ENCODE results near the gene WWOX. TPM values are rescaled to one million over a fixed set of nuclear protein-coding genes. Genes with fewer than 3 reads are reported as not detected.
A peak's percentile ranks its signal among the peaks of the same experiment; 100 is the strongest.
"Not testable (repeated sequence)": the region's sequence is repeated elsewhere in the genome, so short reads cannot be mapped to it uniquely, and the experiment has no call there.

Gene WWOX
- total RNA-seq, 1 donor from 2014 or later: 9.5 TPM

- no peak for DNase-seq (ENCODE audit: low read depth in 2 of 2)
Measured at GRCh38 chr16:78499399-78499798, 399.9 kb downstream of the WWOX start.

DNA sequence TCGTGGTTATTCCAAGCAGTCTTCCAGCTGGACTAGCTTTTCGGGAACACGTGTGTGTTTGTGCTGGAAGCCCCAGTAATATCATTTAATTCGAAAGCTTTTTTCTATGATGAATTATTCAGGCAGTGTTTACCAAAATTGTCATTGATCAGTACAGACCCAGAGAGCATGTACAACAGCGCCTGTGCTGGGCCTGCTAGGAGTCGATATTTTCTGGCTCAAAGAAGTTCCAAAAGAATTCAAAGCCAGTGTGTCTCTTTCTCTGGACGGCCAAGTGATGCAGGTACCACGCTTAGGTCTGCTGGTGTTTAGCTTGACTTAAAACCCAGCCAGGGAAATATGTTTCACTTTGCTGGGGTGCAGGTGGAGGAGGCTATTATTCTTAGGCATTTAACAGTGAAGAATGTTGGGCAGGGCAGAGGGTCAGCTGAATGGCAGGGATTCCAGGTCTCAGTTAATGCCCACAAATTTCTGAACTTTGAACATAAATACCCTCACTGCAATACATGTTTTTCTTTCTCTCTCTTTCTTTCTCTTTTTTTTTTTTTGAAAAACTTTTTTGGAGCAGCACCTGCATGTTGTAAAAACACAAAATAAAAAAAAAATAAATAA, 401.3 kb downstream of the WWOX start:
- DNase-seq (ENCODE audit: low read depth in 2 of 2): no peak

- no peak for DNase-seq (ENCODE audit: low read depth in 2 of 2)
Measured at GRCh38 chr16:78501744-78502143, 402.3 kb downstream of the WWOX start.

DNA sequence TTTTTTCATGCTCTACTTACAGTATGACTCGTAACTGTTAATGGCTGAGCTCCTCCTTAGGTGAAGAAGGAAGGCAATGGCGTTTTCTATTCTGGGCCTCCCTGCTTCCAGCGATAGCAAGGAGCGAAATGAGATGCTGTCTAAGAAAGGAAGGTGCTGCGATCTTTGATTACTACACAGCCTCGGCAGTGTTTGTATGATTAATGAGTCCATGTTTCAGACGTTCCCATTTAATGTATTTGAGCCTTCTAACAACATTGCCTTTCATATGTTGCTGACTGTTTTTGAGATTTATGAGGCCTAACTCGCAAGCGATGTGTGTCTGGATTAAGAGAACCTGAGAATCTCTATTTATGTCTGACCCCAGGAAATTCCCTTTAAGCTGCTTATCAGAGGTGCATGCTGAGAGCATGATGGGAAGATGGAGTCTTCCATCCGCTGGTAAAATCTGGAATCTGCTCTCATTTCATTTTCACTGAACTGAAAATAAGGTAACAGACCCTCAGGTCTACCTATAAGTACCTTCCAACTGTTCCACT, 403.4 kb downstream of the WWOX start:
- no peak for DNase-seq (ENCODE audit: low read depth in 2 of 2)

DNA sequence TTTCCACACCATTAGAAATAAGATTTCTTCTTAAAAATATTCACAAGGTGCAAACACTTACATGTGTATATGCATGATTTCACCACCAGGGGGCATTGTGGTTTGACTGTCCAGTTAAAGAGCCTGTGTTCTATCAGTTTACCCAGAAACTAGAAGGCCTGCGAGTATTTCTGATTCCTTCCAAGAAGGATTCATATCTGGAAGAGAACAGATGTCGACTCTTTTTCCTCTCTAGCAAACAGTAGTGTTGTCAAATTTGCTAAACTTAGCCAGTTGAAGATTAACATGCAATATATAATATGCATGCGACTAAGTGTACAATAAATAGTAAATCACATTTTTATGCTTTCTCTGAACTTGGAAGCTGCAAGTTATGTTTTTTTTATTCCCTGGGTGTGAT, 404.1 kb downstream of the WWOX start:
- DNase-seq (ENCODE audit: low read depth in 2 of 2): peak; percentile 56 to 64

DNA sequence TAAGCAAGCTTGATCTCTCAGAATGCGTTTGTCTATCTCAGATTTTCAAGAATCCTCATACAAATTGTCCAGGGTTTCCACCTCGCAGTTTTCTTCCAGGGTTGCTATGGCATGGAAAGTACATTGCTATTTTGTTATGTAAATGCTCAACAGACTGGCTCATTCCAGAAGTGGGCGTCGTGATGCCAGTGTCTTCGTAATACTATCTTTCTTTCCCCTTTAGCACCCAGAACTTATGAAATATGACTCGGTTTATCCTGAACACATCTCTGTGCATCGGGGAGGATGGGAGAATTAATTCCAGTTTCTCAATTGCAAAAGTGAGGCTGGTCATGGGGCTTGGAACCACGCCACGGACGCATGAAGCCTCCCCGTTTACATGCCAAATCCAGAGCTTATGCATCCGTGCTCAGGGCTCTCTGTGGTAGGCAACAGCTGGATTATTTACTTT, 405.0 kb downstream of the WWOX start:
- DNase-seq (ENCODE audit: low read depth in 2 of 2): no peak

DNA sequence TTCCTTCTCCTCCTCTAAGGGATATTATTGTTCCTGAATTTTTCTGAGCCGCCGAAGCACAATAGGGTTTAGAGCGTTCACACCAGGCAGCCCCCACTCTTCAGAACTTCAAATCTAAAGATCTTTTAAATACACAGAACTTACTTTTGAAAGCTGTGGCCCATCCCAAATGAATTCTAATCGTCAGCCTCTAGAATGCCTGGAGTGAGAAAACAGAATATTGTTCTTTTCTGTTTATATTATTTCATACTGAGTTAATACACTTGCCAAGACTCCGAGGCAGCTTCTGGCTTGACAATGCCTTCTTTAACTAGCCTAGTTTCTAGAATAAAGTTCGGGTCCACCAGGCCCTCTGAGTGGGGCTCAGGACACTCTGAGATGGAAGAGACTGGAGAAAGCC, 405.6 kb downstream of the WWOX start:
- DNase-seq (ENCODE audit: low read depth in 2 of 2): no peak

GRCh38 chr16:78505544-78506366, 406.3 kb downstream of the WWOX start:
- no peak for DNase-seq (ENCODE audit: low read depth in 2 of 2)

DNA sequence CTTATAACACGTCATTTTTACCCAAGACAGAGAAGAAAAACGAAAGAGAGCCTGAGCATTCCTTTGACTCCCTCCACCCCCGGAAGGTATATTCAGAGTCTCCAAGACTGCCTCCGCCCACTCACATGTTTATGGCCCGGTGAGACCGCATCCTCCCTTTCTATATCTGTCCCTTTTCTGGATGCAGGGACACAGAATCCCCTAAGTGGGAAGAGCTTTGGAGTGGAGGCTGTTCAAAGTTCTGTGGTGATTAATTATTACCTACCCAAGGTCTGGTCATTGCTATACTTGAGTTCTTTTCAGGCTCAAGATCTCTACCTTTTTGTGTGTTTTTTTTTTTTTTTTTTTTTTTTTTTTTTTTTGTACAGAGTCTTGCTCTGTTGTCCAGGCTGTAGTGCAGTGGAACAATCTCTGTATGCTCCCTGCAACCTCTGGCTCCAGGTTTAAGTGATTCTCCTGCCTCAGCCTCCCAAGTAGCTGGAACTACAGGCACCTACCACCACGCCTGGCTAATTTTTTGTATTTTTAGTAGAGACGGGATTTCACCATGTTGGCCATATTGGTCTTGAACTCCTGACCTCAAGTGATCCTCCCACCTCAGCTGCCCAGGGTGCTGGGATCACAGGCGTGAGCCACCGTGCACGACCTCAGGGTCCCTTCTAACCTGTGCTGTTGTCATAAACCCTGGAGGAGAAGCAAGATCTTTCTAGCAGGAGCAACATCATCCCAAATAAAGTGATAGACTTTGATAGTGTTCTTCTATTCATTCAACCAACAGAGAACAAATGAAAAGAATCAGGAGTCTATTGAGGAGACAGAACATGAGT, 407.1 kb downstream of the WWOX start:
- DNase-seq (ENCODE audit: low read depth in 2 of 2): no peak

DNA sequence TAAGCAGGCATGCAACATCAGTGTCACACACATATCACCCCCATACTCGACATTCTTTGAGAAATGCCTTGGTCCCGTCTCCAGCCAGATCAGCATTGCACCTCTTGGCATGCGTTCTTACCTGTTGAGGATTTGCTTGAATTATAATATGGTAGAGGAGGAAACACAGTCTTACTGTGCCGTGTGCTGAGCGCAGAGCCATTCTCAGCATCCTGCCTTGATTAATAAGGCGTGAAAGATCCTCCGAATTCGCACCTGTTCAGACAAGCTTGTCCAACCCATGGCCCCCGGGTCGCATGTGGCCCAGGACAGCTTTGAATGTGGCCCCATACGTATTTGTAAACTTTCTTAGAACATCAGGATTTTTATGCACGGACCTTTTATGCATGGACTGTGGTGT, 408.1 kb downstream of the WWOX start:
- no peak for DNase-seq (ENCODE audit: low read depth in 2 of 2)

DNA sequence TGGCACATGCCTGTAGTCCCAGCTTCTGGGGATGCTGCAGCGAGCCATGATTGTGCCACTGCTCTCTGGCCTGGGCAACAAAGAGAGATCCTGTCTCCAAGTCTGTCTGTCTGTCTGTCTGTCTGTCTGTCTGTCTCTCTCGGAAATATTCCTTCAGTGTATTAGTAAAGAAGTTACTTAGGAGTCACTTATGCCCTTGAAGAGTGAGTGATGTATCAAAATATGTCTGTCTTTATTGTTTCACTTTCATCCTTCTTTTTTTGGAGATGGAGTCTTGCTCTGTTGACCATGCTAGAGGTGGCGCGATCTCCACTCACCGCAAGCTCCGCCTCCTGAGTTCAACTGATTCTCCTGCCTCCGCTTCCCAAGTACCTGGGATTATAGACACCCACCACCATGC, 410.5 kb downstream of the WWOX start:
- no peak for DNase-seq (ENCODE audit: low read depth in 2 of 2)

DNA sequence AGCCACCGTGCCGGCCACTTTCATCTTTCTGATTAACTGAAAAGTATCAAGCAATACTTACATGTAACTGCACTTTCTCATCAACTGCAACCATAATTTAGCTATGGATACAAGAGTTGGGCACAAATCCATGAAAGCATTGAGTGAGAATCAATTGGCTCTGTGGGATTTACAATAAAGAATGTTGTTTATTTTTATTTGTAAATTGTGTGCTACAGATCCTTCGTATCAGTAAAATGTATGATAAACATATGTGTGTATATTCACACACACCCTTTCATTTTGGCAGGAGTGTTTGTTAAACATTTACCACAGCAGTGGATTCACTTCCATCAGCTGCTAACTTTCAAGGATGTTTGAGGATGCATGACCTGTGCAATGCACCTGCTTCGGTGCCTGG, 411.0 kb downstream of the WWOX start:
- no peak for DNase-seq (ENCODE audit: low read depth in 2 of 2)

DNA sequence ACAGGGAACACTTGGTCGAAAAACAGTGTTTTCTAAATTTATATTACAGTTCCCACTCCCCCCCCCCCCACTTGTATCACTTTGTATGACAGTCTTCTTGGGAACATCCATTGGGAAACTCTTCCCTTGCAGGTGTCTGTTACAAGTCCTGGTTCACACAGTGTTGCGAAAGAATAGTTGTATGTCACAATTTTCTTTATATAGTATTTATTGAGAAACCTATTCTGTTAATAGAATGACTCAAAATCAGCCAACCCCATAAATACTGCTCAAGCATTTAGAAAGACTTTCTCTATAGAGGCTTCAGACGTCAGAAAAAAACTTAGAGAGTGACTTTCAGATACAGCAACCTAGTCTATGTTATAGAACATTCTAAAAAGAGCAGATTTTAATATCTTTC, 414.4 kb downstream of the WWOX start:
- no peak for DNase-seq (ENCODE audit: low read depth in 2 of 2)

- not testable (repeated sequence) for DNase-seq (ENCODE audit: low read depth in 2 of 2)
Measured at GRCh38 chr16:78514888-78515287, 415.4 kb downstream of the WWOX start.

DNA sequence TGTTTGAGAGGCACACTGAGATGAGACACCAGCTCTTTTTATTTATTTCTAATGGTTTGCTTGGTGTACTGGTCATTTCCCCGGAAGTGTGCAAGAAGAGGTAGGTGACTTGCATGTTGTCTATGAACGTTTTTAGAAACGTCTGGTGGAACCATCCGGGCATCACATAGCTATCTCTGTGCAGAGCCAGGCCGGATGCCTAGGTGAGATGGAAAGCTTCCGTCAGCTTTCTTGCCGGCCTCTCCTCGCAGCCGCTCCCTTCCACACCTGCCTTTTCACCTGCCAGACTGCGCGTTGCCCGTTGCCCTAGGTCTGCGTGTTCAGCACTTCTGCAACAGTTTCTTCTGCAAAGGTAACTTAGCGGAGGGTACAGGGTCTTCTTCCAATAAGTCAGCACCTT, 416.0 kb downstream of the WWOX start:
- no peak for DNase-seq (ENCODE audit: low read depth in 2 of 2)

DNA sequence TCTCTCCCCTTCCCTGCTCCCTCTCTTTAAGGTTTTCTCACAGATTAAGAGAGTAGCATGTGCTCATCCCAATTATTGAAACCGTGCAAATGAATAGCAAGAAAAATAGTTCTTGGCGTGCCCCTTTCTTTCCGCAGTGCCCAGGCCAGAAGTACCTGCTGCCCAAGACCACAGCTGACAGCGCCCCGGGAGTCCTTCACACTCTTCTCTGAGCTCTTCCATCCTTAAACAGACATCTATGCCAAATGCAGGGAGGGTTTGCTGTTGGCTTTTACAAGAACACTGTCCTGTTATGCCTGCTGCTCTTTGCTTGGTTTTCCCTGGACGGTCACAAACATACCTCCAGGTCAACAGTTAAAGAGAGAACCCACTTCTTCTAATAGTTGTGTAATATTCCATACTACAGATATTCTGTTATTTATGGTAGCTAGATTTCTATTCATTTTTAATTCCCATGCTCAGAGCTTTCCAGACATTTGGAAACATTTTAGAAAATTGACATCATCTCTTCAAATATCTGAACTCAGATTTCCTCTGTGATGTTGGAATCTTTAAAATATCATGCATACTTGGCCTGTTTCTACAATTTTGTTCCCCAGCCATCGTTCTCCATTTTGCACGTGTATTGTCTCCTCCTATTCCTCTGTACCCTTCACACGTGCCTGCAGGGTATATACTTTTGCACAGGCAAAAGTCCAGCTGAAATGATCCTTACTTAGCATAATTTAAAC, 416.7 kb downstream of the WWOX start:
- DNase-seq (ENCODE audit: low read depth in 2 of 2): no peak

- no peak for DNase-seq (ENCODE audit: low read depth in 2 of 2)
Measured at GRCh38 chr16:78519896-78520295, 420.4 kb downstream of the WWOX start.

- DNase-seq (ENCODE audit: low read depth in 2 of 2): no peak
Measured at GRCh38 chr16:78520470-78520869, 421.0 kb downstream of the WWOX start.

DNA sequence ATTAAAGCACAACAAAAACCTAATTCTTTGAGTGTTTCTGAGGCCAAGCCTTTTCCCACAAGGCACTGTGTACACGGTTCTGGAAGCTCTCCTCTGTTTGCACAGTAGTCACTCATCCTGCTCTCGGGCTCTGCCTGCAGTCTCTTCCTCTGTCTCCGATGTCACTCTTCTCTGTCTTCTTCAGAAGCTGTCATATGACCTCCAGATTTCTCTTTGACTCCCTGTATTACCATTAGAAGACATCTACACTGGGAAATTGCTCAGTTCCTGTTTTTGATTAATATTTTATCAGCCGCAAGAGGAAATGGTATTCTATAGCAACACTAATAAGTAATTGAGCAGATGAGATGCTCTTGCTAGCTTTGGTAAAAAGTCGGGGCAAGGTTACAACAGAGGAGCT, 422.9 kb downstream of the WWOX start:
- DNase-seq (ENCODE audit: low read depth in 2 of 2): no peak

DNA sequence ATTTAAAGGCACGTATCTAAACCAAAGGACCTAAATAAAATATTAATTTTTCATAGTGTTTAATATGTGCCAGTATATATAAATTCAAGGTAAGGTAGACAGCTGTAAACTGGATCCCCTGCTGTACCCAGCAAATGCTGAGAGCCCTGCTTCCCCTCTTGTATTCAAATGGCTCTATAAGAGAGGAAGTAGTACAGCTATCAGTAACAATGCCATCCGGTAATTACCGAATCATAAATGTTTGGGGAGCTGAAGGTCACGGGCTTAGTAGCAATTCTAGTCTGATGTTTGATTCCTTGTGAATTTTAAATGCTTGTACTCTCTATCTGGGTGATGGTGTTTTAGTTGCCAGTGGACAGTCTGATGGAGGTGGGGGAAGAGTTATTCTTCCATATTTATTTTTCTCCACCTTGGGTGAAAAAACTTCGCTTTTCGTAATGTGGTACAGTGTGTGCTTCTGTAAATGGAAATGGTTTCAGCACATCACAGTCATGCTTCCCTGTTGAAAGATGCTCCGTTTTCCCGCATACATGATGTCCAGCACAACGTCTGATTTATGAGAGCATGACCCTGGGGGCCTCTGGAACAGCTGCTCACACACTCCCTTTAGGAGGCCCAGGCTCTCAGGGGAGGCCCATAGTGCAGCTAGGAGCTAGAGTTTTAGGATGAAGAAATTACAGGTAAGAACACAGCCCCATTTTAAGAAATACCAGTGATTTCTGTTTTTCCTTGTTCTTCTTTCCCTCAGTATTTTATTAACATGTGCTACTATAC, 423.9 kb downstream of the WWOX start:
- no peak for DNase-seq (ENCODE audit: low read depth in 2 of 2)
